Measurements from ENCODE around the gene RFLNA. TPM values are rescaled to one million over a fixed set of nuclear protein-coding genes. Genes with fewer than 3 reads are reported as not detected.
"Not testable (repeated sequence)": the region's sequence is repeated elsewhere in the genome, so short reads cannot be mapped to it uniquely, and the experiment has no call there.

Gene RFLNA
- polyA plus RNA-seq, 3 donors = 5.6 to 6.3 (median 6.1) TPM

GRCh38 chr12:124317400-124317799 is 22.5 kb downstream of the RFLNA start:
- no peak for DNase-seq (ENCODE audit: low read depth in 3 of 3, low spot score in 2 of 3)

GRCh38 chr12:124318278-124319020 is 23.6 kb downstream of the RFLNA start:
- no peak for DNase-seq (ENCODE audit: low read depth in 3 of 3, low spot score in 2 of 3)

GRCh38 chr12:124319368-124320050 is 24.6 kb downstream of the RFLNA start:
- no peak for DNase-seq (ENCODE audit: low read depth in 3 of 3, low spot score in 2 of 3)

- no peak for DNase-seq (ENCODE audit: low read depth in 3 of 3, low spot score in 2 of 3)
These were observed 26.2 kb downstream of the RFLNA start for GRCh38 chr12:124321040-124321481.

- DNase-seq (ENCODE audit: low read depth in 3 of 3, low spot score in 2 of 3) = no peak
These were observed 26.8 kb downstream of the RFLNA start for GRCh38 chr12:124321556-124322270.

- DNase-seq (ENCODE audit: low read depth in 3 of 3, low spot score in 2 of 3) = no peak
These were observed 27.5 kb downstream of the RFLNA start for GRCh38 chr12:124322271-124322998.

- not testable (repeated sequence) for DNase-seq (ENCODE audit: low read depth in 3 of 3, low spot score in 2 of 3)
These were observed 28.1 kb downstream of the RFLNA start for GRCh38 chr12:124322999-124323328.

GRCh38 chr12:124323771-124324530 is 29.1 kb downstream of the RFLNA start:
- DNase-seq (ENCODE audit: low read depth in 3 of 3, low spot score in 2 of 3) = no peak

- no peak for DNase-seq (ENCODE audit: low read depth in 3 of 3, low spot score in 2 of 3)
These were observed 30.2 kb downstream of the RFLNA start for GRCh38 chr12:124324803-124325705.

- no peak for DNase-seq (ENCODE audit: low read depth in 3 of 3, low spot score in 2 of 3)
These were observed 31.2 kb downstream of the RFLNA start for GRCh38 chr12:124326104-124326503.

GRCh38 chr12:124326871-124327270 is 32.0 kb downstream of the RFLNA start:
- DNase-seq (ENCODE audit: low read depth in 3 of 3, low spot score in 2 of 3) = no peak

- peak in 1 of 3 donors; percentile 24 for DNase-seq (ENCODE audit: low read depth in 3 of 3, low spot score in 2 of 3)
These were observed 32.6 kb downstream of the RFLNA start for GRCh38 chr12:124327362-124328043.

GRCh38 chr12:124328116-124328515 is 33.2 kb downstream of the RFLNA start:
- DNase-seq (ENCODE audit: low read depth in 3 of 3, low spot score in 2 of 3) = no peak

GRCh38 chr12:124328636-124329035 is 33.7 kb downstream of the RFLNA start:
- no peak for DNase-seq (ENCODE audit: low read depth in 3 of 3, low spot score in 2 of 3)

- DNase-seq (ENCODE audit: low read depth in 3 of 3, low spot score in 2 of 3) = no peak
These were observed 37.3 kb downstream of the RFLNA start for GRCh38 chr12:124332058-124332672.

- no peak for DNase-seq (ENCODE audit: low read depth in 3 of 3, low spot score in 2 of 3)
These were observed 38.0 kb downstream of the RFLNA start for GRCh38 chr12:124332900-124333299.

- no peak for DNase-seq (ENCODE audit: low read depth in 3 of 3, low spot score in 2 of 3)
These were observed 38.8 kb downstream of the RFLNA start for GRCh38 chr12:124333724-124334123.

GRCh38 chr12:124334266-124334665 is 39.4 kb downstream of the RFLNA start:
- DNase-seq (ENCODE audit: low read depth in 3 of 3, low spot score in 2 of 3) = no peak
